GM12878 (cell line): ENCODE measurements around the gene GRAMD1A. TPM values are rescaled to one million over a fixed set of nuclear protein-coding genes. Genes with fewer than 3 reads are reported as not detected.
A peak's percentile ranks its signal among the peaks of the same experiment; 100 is the strongest.

ENCODE experiments used
- ATAC-seq: fragments of 200-7000 bp; cut with Tn5 transposase; 3 replicates; pipeline ENCODE4 v1.9.1; 2020; ENCODE audit warnings: mild to moderate bottlenecking, moderate library complexity
- BruUV-seq: library from RNA; stranded (reverse); fragments of 400-500 nt; replicated peaks from 2 replicates; lab custom pipeline; 2021; lab: Mats Ljungman, UMichigan
- CTCF ChIA-PET: fragments of 300-600 bp; sonication (Branson Sonifier 250); formaldehyde crosslinking; extraction: SDS; loops from one replicate; lab custom pipeline; 2021; ENCODE audit warnings: inconsistent platforms; lab: Yijun Ruan, JAX
- POLR2A ChIA-PET: fragments of 350-600 bp; formaldehyde crosslinking; extraction: SDS; loops from one replicate; lab custom pipeline; 2021; ENCODE audit warnings: inconsistent platforms; lab: Charles Lee
- RAD21 ChIA-PET: fragments of 300-600 bp; sonication (Branson Sonifier 250); formaldehyde crosslinking; loops from one replicate; lab custom pipeline; 2023; ENCODE audit warnings: antibody characterized with exemption; ENCODE audit not compliant: unreplicated experiment; lab: Charles Lee
- SMC1A ChIA-PET: fragments of 300-600 bp; sonication (Branson Sonifier 250); formaldehyde crosslinking; loops from one replicate; lab custom pipeline; 2023; ENCODE audit not compliant: unreplicated experiment, uncharacterized antibody; lab: Charles Lee
- DNase-seq: peaks from one replicate; pipeline ENCODE4 v3.0.0-alpha.2; 2011; ENCODE audit warnings: low read depth, low spot score
- FAIRE-seq: peaks from 3 replicates; lab custom pipeline; 2011; peaks lifted over from hg19 to GRCh38; lab: Jason Lieb, UNC
- H2AFZ ChIP-seq: 2 replicates; pipeline ENCODE4 v1.6.0; 2011; ENCODE audit warnings: low read depth, low read length, control low read depth; ENCODE audit not compliant: control insufficient read depth
- H3K27ac ChIP-seq: 2 replicates; pipeline ENCODE4 v1.5.1; 2011; ENCODE audit warnings: control low read depth; ENCODE audit not compliant: control insufficient read depth, insufficient read depth
- H3K27me3 ChIP-seq, 2 experiments: replicated peaks in 1 of 2; 2 replicates each; pipeline versions ENCODE4 v1.6.0 to v1.6.1; 2011; ENCODE audit warnings: low read length in 1 of 2; ENCODE audit not compliant: control insufficient read depth in 2 of 2, insufficient read depth in 2 of 2
- H3K36me3 ChIP-seq, 2 experiments: 2 replicates each; pipeline ENCODE4 v1.5.1; 2011; ENCODE audit warnings: low read length in 1 of 2; ENCODE audit not compliant: control insufficient read depth in 2 of 2, insufficient read depth in 2 of 2
- H3K4me1 ChIP-seq: 2 replicates; pipeline ENCODE4 v1.6.1; 2011; ENCODE audit warnings: mild to moderate bottlenecking, low read length, moderate library complexity, mixed read lengths; ENCODE audit not compliant: control insufficient read depth, insufficient read depth
- H3K4me2 ChIP-seq: 2 replicates; pipeline ENCODE4 v1.6.0; 2011; ENCODE audit warnings: control low read depth; ENCODE audit not compliant: control insufficient read depth, insufficient read depth
- H3K4me3 ChIP-seq: fragments of 200-600 bp; sonication (generic); 2 replicates; pipeline ENCODE4 v1.5.1; 2016
- H3K79me2 ChIP-seq: 2 replicates; pipeline ENCODE4 v1.6.0; 2011; ENCODE audit warnings: low read length; ENCODE audit not compliant: control insufficient read depth, insufficient read depth
- H3K9ac ChIP-seq: 2 replicates; pipeline ENCODE4 v1.8.0; 2011; ENCODE audit warnings: low read length, control low read depth, mixed read lengths; ENCODE audit not compliant: control insufficient read depth, insufficient read depth
- H3K9me3 ChIP-seq: replicated peaks from 3 replicates; pipeline ENCODE4 v1.5.1; 2011; ENCODE audit warnings: mild to moderate bottlenecking, low read length; ENCODE audit not compliant: control insufficient read depth, insufficient read depth
- H4K20me1 ChIP-seq: 2 replicates; pipeline ENCODE4 v1.6.0; 2011; ENCODE audit not compliant: control insufficient read depth, insufficient read depth
- BRCA1 ChIP-seq: IDR thresholded peaks from 2 replicates; pipeline ENCODE4 v1.6.1; 2011; ENCODE audit warnings: low read depth, low read length, improper control_type of control experiment
- CBFB ChIP-seq: IDR thresholded peaks from 2 replicates; pipeline ENCODE4 v1.6.1; 2016; ENCODE audit warnings: antibody characterized with exemption, low read depth
- EED ChIP-seq: sonication (generic); IDR thresholded peaks from 2 replicates; pipeline ENCODE4 v1.6.1; 2016; ENCODE audit warnings: antibody characterized with exemption, low read depth
- FOXM1 ChIP-seq: IDR thresholded peaks from 2 replicates; pipeline ENCODE4 v1.6.1; 2012; ENCODE audit warnings: low read depth, mild to moderate bottlenecking, inconsistent platforms, low read length, moderate library complexity
- HDGF ChIP-seq: fragments of 450-650 bp; IDR thresholded peaks from 2 replicates; pipeline ENCODE4 v1.6.1; 2016; ENCODE audit warnings: antibody characterized with exemption
- JUND ChIP-seq: IDR thresholded peaks from 2 replicates; pipeline ENCODE4 v1.6.1; 2012; ENCODE audit warnings: low read depth, mild to moderate bottlenecking, low read length, improper control_type of control experiment, moderate library complexity
- LARP7 ChIP-seq: fragments of 450-650 bp; IDR thresholded peaks from 2 replicates; pipeline ENCODE4 v1.6.1; 2017; ENCODE audit warnings: mild to moderate bottlenecking
- MTA2 ChIP-seq: fragments of 450-650 bp; IDR thresholded peaks from 2 replicates; pipeline ENCODE4 v1.6.1; 2016; ENCODE audit warnings: low read depth, mild to moderate bottlenecking, moderate library complexity
- MTA3 ChIP-seq: IDR thresholded peaks from 2 replicates; pipeline ENCODE4 v1.6.1; 2012; ENCODE audit warnings: low read length, inconsistent platforms, borderline replicate concordance
- NBN ChIP-seq: fragments of 450-650 bp; IDR thresholded peaks from 2 replicates; pipeline ENCODE4 v1.6.1; 2016
- NFYA ChIP-seq: IDR thresholded peaks from 2 replicates; pipeline ENCODE4 v1.6.1; 2011; ENCODE audit warnings: low read depth, mild to moderate bottlenecking, low read length, improper control_type of control experiment, borderline replicate concordance
- NR2C1 ChIP-seq: fragments of 450-650 bp; IDR thresholded peaks from 2 replicates; pipeline ENCODE4 v1.6.1; 2017; ENCODE audit warnings: antibody characterized with exemption, mild to moderate bottlenecking, moderate library complexity
- NR2C2 ChIP-seq: IDR thresholded peaks from 2 replicates; pipeline ENCODE4 v1.6.1; 2011; ENCODE audit warnings: borderline replicate concordance, low read depth; ENCODE audit not compliant: control insufficient read depth, insufficient read length
- PAX8 ChIP-seq: fragments of 450-650 bp; IDR thresholded peaks from 2 replicates; pipeline ENCODE4 v1.6.1; 2017; ENCODE audit warnings: mild to moderate bottlenecking, moderate library complexity
- PKNOX1 ChIP-seq: fragments of 450-650 bp; IDR thresholded peaks from 2 replicates; pipeline ENCODE4 v1.6.1; 2016; ENCODE audit warnings: mild to moderate bottlenecking
- POLR2AphosphoS2 ChIP-seq: IDR thresholded peaks from 2 replicates; pipeline ENCODE4 v1.6.1; 2011; ENCODE audit warnings: low read depth, mild to moderate bottlenecking, low read length, improper control_type of control experiment, moderate library complexity
- RAD51 ChIP-seq: fragments of 450-650 bp; IDR thresholded peaks from 2 replicates; pipeline ENCODE4 v1.6.1; 2016; ENCODE audit warnings: moderate library complexity, mild to moderate bottlenecking, inconsistent platforms
- RFX5 ChIP-seq: IDR thresholded peaks from 2 replicates; pipeline ENCODE4 v1.6.1; 2011; ENCODE audit warnings: low read depth, low read length, improper control_type of control experiment
- SMARCA5 ChIP-seq: fragments of 450-650 bp; IDR thresholded peaks from 2 replicates; pipeline ENCODE4 v1.6.1; 2017; ENCODE audit warnings: mild to moderate bottlenecking
- SUZ12 ChIP-seq: fragments of 200-600 bp; sonication (generic); IDR thresholded peaks from one replicate; pipeline ENCODE4 v1.6.1; 2018; ENCODE audit warnings: antibody characterized with exemption, mild to moderate bottlenecking; ENCODE audit not compliant: unreplicated experiment
- ZNF384 ChIP-seq: IDR thresholded peaks from 2 replicates; pipeline ENCODE4 v1.6.1; 2012; ENCODE audit warnings: low read depth, mild to moderate bottlenecking, low read length, improper control_type of control experiment, borderline replicate concordance
- ZZZ3 ChIP-seq: IDR thresholded peaks from 2 replicates; pipeline ENCODE4 v1.6.1; 2011; ENCODE audit warnings: low read depth; ENCODE audit not compliant: control insufficient read depth, insufficient read length
- WGBS: methylation state at CpG from one replicate; pipeline ENCODE4 v1.1.6; 2016; ENCODE audit warnings: low lambda C conversion rate; ENCODE audit not compliant: insufficient replicate concordance, insufficient coverage; ENCODE audit errors: missing lambda C conversion rate; 5-methylcytosine and 5-hydroxymethylcytosine counted together
- in situ Hi-C: fragments of 300-500 bp; cut with MboI; formaldehyde crosslinking; loops from 9 replicates; pipeline ENCODE4 v1.14.3; 2018; ENCODE audit warnings: mixed read lengths
- intact Hi-C: fragments of 100-400 bp; cut with micrococcal nuclease; formaldehyde crosslinking; loops from one replicate; pipeline ENCODE4 v1.14.2; 2022; ENCODE audit not compliant: unreplicated experiment
- polyA plus RNA-seq, 11 experiments: library from polyadenylated mRNA; depleted of rRNA in 4 of 11; unstranded in 6 of 11; stranded (reverse) in 5 of 11; fragments of >200 nt; fragmentation: Nextera tagmentation in 4 of 11; fragmentation: Illumina TruSeq in 1 of 11; extraction: Ambion mirVana in 4 of 11; extraction: Trizol in 1 of 11; gene quantifications; 1 replicate in 1 of 11; 2 replicates in 10 of 11; pipeline versions ENCODE4 v1.2.1 to v1.2.3, GENCODE V29; 2011 to 2016; ENCODE audit warnings: inconsistent platforms in 2 of 11, missing spikeins in 2 of 11, low read depth in 1 of 11
- total RNA-seq, 4 experiments: library from RNA; depleted of rRNA in 3 of 4; stranded (reverse); fragments of >200 nt in 3 of 4; fragmentation: Illumina TruSeq in 1 of 4; extraction: Trizol in 1 of 4; gene quantifications; 2 replicates each; pipeline versions ENCODE4 v1.2.1 to v1.2.3, GENCODE V29; 2013 to 2021
- TF ChIP-seq, protein P1 (sequence below): fragments of 450-650 bp; IDR thresholded peaks from 2 replicates; pipeline ENCODE4 v1.6.1; 2016; ENCODE audit warnings: mild to moderate bottlenecking

The GRAMD1A gene
- total and polyA plus RNA-seq, 10 of the 15 experiments (the other 5 are each of a cell fraction or from before 2014, with no cell fraction given): 0.79 to 73.6 (median 35.3) TPM

DNA sequence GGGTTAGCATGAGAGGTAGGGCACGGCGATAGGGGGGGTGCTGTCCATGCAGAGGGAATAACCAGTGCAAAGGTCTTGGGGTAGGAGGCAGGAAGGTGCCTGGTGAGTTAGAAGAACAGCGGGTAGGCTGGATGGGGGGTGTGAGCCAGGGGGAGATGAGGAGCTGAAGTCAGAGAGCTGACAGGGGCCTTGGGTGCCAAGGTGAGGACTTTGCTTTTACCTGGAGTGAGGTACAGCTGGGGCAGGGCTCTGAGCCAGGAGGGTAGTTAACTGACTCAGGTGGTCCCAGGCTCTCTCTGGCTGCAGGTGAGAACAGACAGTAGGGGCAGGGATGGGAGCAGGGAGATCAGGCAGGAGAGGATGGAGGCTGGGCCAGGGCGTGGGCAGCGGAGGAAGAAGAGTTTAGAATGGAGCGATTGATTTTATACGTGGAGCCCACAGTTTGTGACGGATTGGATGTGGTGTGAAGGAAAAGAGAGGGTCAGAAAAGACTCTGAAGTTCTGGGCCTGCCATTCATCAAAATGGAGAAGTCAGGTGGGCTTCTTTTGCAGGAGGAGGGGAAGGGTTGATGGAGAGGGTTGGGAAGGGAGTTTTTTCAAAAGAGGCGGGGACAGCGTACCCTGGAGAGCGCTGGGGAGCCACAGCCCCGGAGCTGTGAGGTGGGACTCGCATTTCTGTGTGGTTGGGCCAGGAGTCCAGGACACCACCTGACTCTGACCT is 1.2 kb upstream of the GRAMD1A start:
- H3K27me3 ChIP-seq: no peaks in the 10 kb centered on the region
- 0 out of 2 replicates have a peak, but pooled peaks cover 2% of the 10 kb centered on the region for H4K20me1 ChIP-seq
- peaks cover 38% of the 10 kb centered on the region for H3K79me2 ChIP-seq
- H3K9ac ChIP-seq: peak overlapping the region; percentile 94
- no peak for TF ChIP-seq BRCA1
- TF ChIP-seq, protein P1, sequence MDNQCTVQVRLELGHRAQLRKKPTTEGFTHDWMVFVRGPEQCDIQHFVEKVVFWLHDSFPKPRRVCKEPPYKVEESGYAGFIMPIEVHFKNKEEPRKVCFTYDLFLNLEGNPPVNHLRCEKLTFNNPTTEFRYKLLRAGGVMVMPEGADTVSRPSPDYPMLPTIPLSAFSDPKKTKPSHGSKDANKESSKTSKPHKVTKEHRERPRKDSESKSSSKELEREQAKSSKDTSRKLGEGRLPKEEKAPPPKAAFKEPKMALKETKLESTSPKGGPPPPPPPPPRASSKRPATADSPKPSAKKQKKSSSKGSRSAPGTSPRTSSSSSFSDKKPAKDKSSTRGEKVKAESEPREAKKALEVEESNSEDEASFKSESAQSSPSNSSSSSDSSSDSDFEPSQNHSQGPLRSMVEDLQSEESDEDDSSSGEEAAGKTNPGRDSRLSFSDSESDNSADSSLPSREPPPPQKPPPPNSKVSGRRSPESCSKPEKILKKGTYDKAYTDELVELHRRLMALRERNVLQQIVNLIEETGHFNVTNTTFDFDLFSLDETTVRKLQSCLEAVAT: peak; percentile 94
- TF ChIP-seq SUZ12: no peak
- TF ChIP-seq EED: peak; percentile 46; the same call in 1 of the 2 replicates
- TF ChIP-seq POLR2AphosphoS2: peak; percentile 19; the same call in 1 of the 2 replicates
- no peak for TF ChIP-seq ZZZ3
- 0 out of 2 replicates have a peak, but pooled peaks have one; percentile 21 for TF ChIP-seq RFX5
- TF ChIP-seq RAD51: no peak
- TF ChIP-seq JUND: no peak
- TF ChIP-seq FOXM1: no peak
- TF ChIP-seq HDGF: peak; percentile 65; the same call in 1 of the 2 replicates
- no peak for TF ChIP-seq NR2C2
- no peak for TF ChIP-seq LARP7
- no peak for TF ChIP-seq MTA3
- TF ChIP-seq SMARCA5: peak; percentile 26; the same call in 1 of the 2 replicates
- TF ChIP-seq PKNOX1: peak; percentile 47; the same call in 1 of the 2 replicates
- no peak for TF ChIP-seq NFYA
- TF ChIP-seq ZNF384: peak; percentile 37; the same call in 1 of the 2 replicates
- peak; percentile 36 for TF ChIP-seq NBN
- TF ChIP-seq CBFB: no peak
- no peak for TF ChIP-seq PAX8
- no peak for TF ChIP-seq NR2C1
- 0 out of 2 replicates have a peak, but pooled peaks have one; percentile 16 for TF ChIP-seq MTA2
- FAIRE-seq (no peak), ATAC-seq (peak; percentile 47), DNase-seq (no peak)
- peak overlapping the region; percentile 95; the same call in 1 of the 2 replicates for H3K4me3 ChIP-seq
- POLR2A ChIA-PET: interaction anchor here (0.6 to 4.7 kb wide), 4 partner anchors 9 to 1596 kb away, joined by 4 to 38 read pairs (median 5); no protein-coding TSS in a partner anchor
- in situ Hi-C loops: no loop called here
- peaks cover 3% of the 10 kb centered on the region in 2 experiments; a peak in 3 of 4 replicates for H3K36me3 ChIP-seq
- H3K4me2 ChIP-seq: peak overlapping the region; percentile 91
- WGBS: 75% methylated on average over 13 of the region's 13 CpGs
- BruUV-seq: no TSS peak
- intact Hi-C loops: no loop called here
- peaks cover 43% of the 10 kb centered on the region for H3K4me1 ChIP-seq
- RAD21 ChIA-PET: interaction anchor here (3.5 kb wide), 1 partner anchor 9 kb away, joined by 33 read pairs; no protein-coding TSS in a partner anchor
- peak overlapping the region; percentile 76 for H2AFZ ChIP-seq
- peak overlapping the region; percentile 86 for H3K27ac ChIP-seq
- no peaks in the 10 kb centered on the region; the same call in 2 of the 3 replicates for H3K9me3 ChIP-seq
- SMC1A ChIA-PET: interaction anchor here (0.7 to 1.7 kb wide), 4 partner anchors 9 to 20 kb away, joined by 3 to 6 read pairs (median 4); no protein-coding TSS in a partner anchor
- CTCF ChIA-PET: interaction anchor here (1.6 kb wide), 1 partner anchor 10 kb away, joined by 3 read pairs; no protein-coding TSS in a partner anchor
